WTC11 (cell line): ENCODE measurements around the gene PRLR.

ENCODE experiments used
- GABPB1 ChIP-seq: sonication (generic); formaldehyde crosslinking; IDR thresholded peaks from 2 replicates; pipeline ENCODE4 v1.8.1; 2023; ENCODE audit warnings: mild to moderate bottlenecking, missing genetic modification reagents
- NFYB ChIP-seq: sonication (generic); formaldehyde crosslinking; conservative IDR thresholded peaks from 2 replicates; pipeline ENCODE4 v1.8.0; 2022; ENCODE audit warnings: low read depth, missing genetic modification reagents
- ZNF121 ChIP-seq: sonication (generic); formaldehyde crosslinking; IDR thresholded peaks from 2 replicates; pipeline ENCODE4 v1.8.0; 2023; ENCODE audit warnings: missing genetic modification reagents
- TF ChIP-seq, protein P1 (sequence below): fragments of 200-600 bp; IDR thresholded peaks from 2 replicates; pipeline ENCODE4 v1.8.0; 2022; ENCODE audit warnings: antibody characterized with exemption
- TF ChIP-seq, protein P2 (sequence below): sonication (generic); formaldehyde crosslinking; IDR thresholded peaks from 2 replicates; pipeline ENCODE4 v1.8.1; 2022; ENCODE audit warnings: mild to moderate bottlenecking, moderate library complexity, missing genetic modification reagents
- TF ChIP-seq, protein P3 (sequence below): sonication (generic); formaldehyde crosslinking; conservative IDR thresholded peaks from 2 replicates; pipeline ENCODE4 v1.8.1; 2022; ENCODE audit warnings: mild to moderate bottlenecking, missing genetic modification reagents
- TF ChIP-seq, protein P4 (sequence below): sonication (generic); formaldehyde crosslinking; IDR thresholded peaks from 2 replicates; pipeline ENCODE4 v1.8.1; 2023; ENCODE audit warnings: mild to moderate bottlenecking, missing genetic modification reagents, borderline replicate concordance
- TF ChIP-seq, protein P5 (sequence below): sonication (generic); formaldehyde crosslinking; IDR thresholded peaks from 2 replicates; pipeline ENCODE4 v1.8.1; 2022; ENCODE audit warnings: mild to moderate bottlenecking, missing genetic modification reagents, moderate library complexity, borderline replicate concordance

DNA sequence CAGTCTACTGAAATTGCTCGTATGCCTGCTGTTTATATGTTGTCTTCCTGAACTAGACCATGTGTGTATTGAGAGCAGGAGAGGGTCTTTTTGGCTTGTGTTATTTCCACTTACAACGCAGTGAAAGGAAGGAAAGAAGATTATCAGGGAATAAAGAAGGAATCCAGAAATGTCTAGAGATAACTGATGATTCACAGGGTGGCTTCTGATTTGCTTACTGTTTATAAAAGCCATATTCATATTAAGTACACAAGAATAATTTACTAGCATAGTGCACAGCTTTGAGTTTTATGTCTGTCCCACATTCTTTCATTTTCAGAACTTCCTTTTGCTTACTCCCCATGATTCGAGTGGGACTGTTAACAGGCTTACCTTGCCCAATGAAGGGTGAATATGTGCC, 72.1 kb downstream of the PRLR start:
- TF ChIP-seq GABPB1 (CRISPR knock-in tag) (no peak), NFYB (no peak), ZNF121 (CRISPR knock-in tag) (no peak)
- TF ChIP-seq, protein P1, sequence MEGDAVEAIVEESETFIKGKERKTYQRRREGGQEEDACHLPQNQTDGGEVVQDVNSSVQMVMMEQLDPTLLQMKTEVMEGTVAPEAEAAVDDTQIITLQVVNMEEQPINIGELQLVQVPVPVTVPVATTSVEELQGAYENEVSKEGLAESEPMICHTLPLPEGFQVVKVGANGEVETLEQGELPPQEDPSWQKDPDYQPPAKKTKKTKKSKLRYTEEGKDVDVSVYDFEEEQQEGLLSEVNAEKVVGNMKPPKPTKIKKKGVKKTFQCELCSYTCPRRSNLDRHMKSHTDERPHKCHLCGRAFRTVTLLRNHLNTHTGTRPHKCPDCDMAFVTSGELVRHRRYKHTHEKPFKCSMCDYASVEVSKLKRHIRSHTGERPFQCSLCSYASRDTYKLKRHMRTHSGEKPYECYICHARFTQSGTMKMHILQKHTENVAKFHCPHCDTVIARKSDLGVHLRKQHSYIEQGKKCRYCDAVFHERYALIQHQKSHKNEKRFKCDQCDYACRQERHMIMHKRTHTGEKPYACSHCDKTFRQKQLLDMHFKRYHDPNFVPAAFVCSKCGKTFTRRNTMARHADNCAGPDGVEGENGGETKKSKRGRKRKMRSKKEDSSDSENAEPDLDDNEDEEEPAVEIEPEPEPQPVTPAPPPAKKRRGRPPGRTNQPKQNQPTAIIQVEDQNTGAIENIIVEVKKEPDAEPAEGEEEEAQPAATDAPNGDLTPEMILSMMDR, result no peak
- TF ChIP-seq, protein P2, sequence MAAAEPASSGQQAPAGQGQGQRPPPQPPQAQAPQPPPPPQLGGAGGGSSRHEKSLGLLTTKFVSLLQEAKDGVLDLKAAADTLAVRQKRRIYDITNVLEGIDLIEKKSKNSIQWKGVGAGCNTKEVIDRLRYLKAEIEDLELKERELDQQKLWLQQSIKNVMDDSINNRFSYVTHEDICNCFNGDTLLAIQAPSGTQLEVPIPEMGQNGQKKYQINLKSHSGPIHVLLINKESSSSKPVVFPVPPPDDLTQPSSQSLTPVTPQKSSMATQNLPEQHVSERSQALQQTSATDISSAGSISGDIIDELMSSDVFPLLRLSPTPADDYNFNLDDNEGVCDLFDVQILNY, result no peak
- TF ChIP-seq, protein P3, sequence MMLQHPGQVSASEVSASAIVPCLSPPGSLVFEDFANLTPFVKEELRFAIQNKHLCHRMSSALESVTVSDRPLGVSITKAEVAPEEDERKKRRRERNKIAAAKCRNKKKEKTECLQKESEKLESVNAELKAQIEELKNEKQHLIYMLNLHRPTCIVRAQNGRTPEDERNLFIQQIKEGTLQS (CRISPR knock-in tag), result no peak
- TF ChIP-seq, protein P4, sequence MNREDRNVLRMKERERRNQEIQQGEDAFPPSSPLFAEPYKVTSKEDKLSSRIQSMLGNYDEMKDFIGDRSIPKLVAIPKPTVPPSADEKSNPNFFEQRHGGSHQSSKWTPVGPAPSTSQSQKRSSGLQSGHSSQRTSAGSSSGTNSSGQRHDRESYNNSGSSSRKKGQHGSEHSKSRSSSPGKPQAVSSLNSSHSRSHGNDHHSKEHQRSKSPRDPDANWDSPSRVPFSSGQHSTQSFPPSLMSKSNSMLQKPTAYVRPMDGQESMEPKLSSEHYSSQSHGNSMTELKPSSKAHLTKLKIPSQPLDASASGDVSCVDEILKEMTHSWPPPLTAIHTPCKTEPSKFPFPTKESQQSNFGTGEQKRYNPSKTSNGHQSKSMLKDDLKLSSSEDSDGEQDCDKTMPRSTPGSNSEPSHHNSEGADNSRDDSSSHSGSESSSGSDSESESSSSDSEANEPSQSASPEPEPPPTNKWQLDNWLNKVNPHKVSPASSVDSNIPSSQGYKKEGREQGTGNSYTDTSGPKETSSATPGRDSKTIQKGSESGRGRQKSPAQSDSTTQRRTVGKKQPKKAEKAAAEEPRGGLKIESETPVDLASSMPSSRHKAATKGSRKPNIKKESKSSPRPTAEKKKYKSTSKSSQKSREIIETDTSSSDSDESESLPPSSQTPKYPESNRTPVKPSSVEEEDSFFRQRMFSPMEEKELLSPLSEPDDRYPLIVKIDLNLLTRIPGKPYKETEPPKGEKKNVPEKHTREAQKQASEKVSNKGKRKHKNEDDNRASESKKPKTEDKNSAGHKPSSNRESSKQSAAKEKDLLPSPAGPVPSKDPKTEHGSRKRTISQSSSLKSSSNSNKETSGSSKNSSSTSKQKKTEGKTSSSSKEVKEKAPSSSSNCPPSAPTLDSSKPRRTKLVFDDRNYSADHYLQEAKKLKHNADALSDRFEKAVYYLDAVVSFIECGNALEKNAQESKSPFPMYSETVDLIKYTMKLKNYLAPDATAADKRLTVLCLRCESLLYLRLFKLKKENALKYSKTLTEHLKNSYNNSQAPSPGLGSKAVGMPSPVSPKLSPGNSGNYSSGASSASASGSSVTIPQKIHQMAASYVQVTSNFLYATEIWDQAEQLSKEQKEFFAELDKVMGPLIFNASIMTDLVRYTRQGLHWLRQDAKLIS, result no peak
- TF ChIP-seq, protein P5, sequence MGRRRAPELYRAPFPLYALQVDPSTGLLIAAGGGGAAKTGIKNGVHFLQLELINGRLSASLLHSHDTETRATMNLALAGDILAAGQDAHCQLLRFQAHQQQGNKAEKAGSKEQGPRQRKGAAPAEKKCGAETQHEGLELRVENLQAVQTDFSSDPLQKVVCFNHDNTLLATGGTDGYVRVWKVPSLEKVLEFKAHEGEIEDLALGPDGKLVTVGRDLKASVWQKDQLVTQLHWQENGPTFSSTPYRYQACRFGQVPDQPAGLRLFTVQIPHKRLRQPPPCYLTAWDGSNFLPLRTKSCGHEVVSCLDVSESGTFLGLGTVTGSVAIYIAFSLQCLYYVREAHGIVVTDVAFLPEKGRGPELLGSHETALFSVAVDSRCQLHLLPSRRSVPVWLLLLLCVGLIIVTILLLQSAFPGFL (CRISPR knock-in tag), result no peak
